PFSK-1 (cell line): ENCODE results near the gene IL22RA2.

Source experiments
- POLR2AphosphoS5 ChIP-seq: IDR thresholded peaks from 2 replicates; pipeline ENCODE4 v1.6.1; 2012; ENCODE audit warnings: low read depth, mild to moderate bottlenecking, control low read depth, low read length, moderate library complexity
- TAF1 ChIP-seq: IDR thresholded peaks from 2 replicates; pipeline ENCODE4 v1.6.1; 2012; ENCODE audit warnings: low read length, control low read depth, borderline replicate concordance; ENCODE audit not compliant: insufficient read depth

DNA sequence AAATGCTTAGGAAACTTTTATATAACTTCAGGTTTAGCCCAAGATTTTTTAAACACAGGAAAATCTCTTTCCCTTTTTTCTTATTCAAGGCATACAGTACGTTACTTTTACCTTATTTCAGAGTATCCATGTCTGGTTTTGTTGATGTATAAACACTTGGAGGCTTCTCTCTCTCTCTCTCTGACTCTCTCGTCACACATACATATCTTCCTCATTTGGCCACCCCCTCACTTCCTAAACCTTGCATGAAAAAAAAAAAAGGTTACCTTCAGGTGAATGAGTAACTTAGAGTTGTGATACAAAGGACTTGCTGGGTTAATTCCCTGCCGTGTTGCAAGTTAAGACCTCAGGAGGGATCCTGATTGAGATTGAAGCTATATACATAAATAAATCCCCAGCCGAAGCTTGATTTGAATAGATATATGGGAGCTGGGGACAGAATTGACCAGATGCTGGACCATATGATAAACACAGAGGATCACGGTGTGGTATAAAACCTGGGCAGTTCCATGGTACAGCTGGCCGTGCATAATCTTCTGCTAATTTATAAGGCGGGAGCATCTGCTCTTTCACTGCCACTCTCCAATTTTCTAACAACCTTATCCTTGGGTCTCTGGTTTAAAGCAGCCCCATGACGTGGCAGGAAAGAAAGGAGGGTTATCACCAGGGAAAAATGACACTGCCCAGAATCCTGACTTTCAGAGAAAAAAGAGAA lies 73.6 kb downstream of the IL22RA2 start:
- TF ChIP-seq POLR2AphosphoS5 (no peak), TAF1 (no peak)
